Small intestine (tissue), 7 donors: ENCODE data around the gene NT5DC4. TPM values are rescaled to one million over a fixed set of nuclear protein-coding genes. Genes with fewer than 3 reads are reported as not detected.
A peak's percentile ranks its signal among the peaks of the same experiment; 100 is the strongest.

Experiments
- DNase-seq, 2 donors: peaks; one replicate each; pipeline versions ENCODE4 v3.0.0 to v3.0.0-alpha.2; 2013
- FAIRE-seq: peaks from 2 replicates; lab custom pipeline; 2012; peaks lifted over from hg19 to GRCh38; lab: Jason Lieb, UNC
- H3K27ac ChIP-seq, 3 donors: one replicate each; pipeline ENCODE4 v1.5.1; 2013; ENCODE audit warnings: low read length in 2 of 3, mild to moderate bottlenecking in 2 of 3, control low read depth in 1 of 3, inconsistent platforms in 1 of 3, low read depth in 1 of 3, moderate library complexity in 1 of 3
- H3K27me3 ChIP-seq, 3 donors: one replicate each; pipeline ENCODE4 v1.6.1; 2013; ENCODE audit warnings: low read length in 3 of 3, inconsistent platforms in 1 of 3; ENCODE audit not compliant: control insufficient read depth in 3 of 3, insufficient read depth in 3 of 3
- H3K36me3 ChIP-seq, 3 donors: one replicate each; pipeline ENCODE4 v1.6.1; 2013; ENCODE audit warnings: low read length in 3 of 3, inconsistent platforms in 1 of 3, low read depth in 1 of 3, mild to moderate bottlenecking in 1 of 3, moderate library complexity in 1 of 3; ENCODE audit not compliant: control insufficient read depth in 3 of 3, insufficient read depth in 2 of 3
- H3K4me1 ChIP-seq, 3 donors: one replicate each; pipeline ENCODE4 v1.6.1; 2013; ENCODE audit warnings: low read length in 2 of 3, inconsistent platforms in 1 of 3, low read depth in 1 of 3, mild to moderate bottlenecking in 1 of 3, moderate library complexity in 1 of 3; ENCODE audit not compliant: control insufficient read depth in 3 of 3, insufficient read depth in 2 of 3
- H3K4me3 ChIP-seq, 3 donors: one replicate each; pipeline ENCODE4 v1.5.1; 2013; ENCODE audit warnings: low read length in 3 of 3, control low read depth in 1 of 3, inconsistent platforms in 1 of 3, low read depth in 1 of 3, mild to moderate bottlenecking in 1 of 3, moderate library complexity in 1 of 3
- H3K9me3 ChIP-seq, 2 donors: one replicate each; pipeline ENCODE4 v1.6.1; 2013; ENCODE audit warnings: low read depth in 1 of 2, low read length in 1 of 2; ENCODE audit not compliant: control insufficient read depth in 2 of 2, insufficient read depth in 1 of 2
- WGBS, 3 donors: extraction: QIAGEN DNeasy Blood & Tissue Kit; methylation state at CpG; one replicate each; pipeline ENCODE4 v1.1.7; 2013; 5-methylcytosine and 5-hydroxymethylcytosine counted together
- polyA plus RNA-seq, 4 donors: library from polyadenylated mRNA; stranded (reverse) in 3 of 4; unstranded in 1 of 4; fragments of 200-250 nt in 3 of 4; fragments of 120-200 nt in 1 of 4; gene quantifications; one replicate each; pipeline versions ENCODE4 v1.2.1 to v1.2.3, GENCODE V29; 2013
- donor health status: healthy with polysubstance abuse.
- donor health status: control.
- donor health status: control.
- donor health status: Bipolar disorder and iron deficiency.
- donor health status: healthy.

The NT5DC4 gene
- polyA plus RNA-seq, 4 donors: 0.04 to 0.86 TPM; not detected in 2

DNA sequence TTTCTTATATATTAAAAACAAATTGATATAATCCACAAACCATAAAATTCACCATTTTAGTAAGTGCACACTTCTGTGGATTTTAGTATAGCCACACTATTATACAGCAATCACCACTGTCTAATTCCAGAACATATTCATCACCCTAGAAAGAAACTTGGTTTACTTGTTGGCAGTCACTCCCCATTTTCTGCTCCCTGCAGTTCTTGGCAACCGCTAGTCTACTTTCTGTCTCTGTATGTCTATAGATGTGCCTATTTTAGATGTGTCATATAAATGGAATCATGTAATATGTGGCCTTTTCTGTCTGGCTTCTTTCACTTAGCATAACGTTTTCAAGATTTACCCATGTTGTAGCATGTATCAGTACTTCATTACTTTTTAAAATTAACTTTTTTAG, 37.9 kb downstream of the NT5DC4 start:
- 76 to 92% (median 90%) methylated on average over 2 of the region's 2 CpGs for WGBS, 3 donors
- Histone ChIP-seq H3K27ac (no peak overlapping the region), H3K36me3 (no peaks in the 10 kb centered on the region), H3K9me3 (no peaks in the 10 kb centered on the region), H3K4me1 (peaks cover 0 to 26% (median 0%) of the 10 kb centered on the region in 3 donors), H3K4me3 (no peak overlapping the region), H3K27me3 (no peaks in the 10 kb centered on the region)
- DNase-seq: no peak
- no peak for FAIRE-seq

DNA sequence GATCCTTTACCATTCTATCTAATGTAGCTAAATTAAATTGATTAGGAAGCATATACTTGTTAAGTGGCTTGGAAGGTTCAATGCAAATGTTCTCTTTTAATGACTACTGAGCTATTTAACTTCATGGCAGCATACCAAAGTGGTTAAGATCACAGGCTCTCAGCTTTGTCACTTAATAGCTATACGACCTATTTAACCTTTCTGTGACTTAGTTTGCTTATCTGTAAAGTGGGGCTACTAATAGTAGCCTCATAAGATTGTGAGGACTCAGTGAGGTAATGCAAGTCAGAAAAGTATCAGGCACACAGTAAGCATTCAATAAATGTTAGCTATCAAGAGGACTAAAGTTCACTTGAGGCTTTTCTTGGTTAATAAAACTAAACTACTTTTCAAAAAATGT, 39.3 kb downstream of the NT5DC4 start:
- Histone ChIP-seq H3K4me1 (peaks cover 0 to 27% (median 1%) of the 10 kb centered on the region in 3 donors), H3K9me3 (no peaks in the 10 kb centered on the region), H3K36me3 (no peaks in the 10 kb centered on the region), H3K27ac (no peak overlapping the region), H3K4me3 (no peak overlapping the region), H3K27me3 (no peaks in the 10 kb centered on the region)
- 83 to 97% (median 89%) methylated on average over 1 of the region's 1 CpG for WGBS, 3 donors
- FAIRE-seq (no peak), DNase-seq (no peak)

DNA sequence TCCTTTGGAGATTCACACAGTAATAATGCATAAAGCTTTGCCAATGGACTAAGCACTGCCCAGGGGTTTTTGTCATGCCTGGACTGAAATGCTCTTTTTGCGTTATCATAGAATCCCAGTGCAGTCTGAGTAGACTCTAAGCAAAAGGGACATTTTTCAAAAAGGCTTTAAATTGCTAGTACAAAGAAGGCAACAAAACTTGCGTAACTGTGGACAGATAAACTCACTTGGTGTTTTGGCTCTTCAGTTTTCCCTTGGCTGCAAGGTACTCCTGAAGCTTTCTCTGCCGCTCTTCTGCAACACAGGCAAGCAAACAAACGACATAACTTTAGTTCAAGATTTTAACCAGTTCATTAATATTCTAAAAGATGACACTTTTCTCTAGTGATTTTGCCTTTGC, 41.5 kb downstream of the NT5DC4 start:
- H3K9me3 ChIP-seq: no peaks in the 10 kb centered on the region
- H3K27me3 ChIP-seq: no peaks in the 10 kb centered on the region
- H3K4me1 ChIP-seq: peaks cover 0 to 15% (median 1%) of the 10 kb centered on the region in 3 donors
- H3K36me3 ChIP-seq: no peaks in the 10 kb centered on the region
- H3K27ac ChIP-seq: no peak overlapping the region
- WGBS, 3 donors: 92 to 95% (median 92%) methylated on average over 4 of the region's 4 CpGs
- no peak for DNase-seq
- FAIRE-seq: no peak
- no peak overlapping the region for H3K4me3 ChIP-seq

DNA sequence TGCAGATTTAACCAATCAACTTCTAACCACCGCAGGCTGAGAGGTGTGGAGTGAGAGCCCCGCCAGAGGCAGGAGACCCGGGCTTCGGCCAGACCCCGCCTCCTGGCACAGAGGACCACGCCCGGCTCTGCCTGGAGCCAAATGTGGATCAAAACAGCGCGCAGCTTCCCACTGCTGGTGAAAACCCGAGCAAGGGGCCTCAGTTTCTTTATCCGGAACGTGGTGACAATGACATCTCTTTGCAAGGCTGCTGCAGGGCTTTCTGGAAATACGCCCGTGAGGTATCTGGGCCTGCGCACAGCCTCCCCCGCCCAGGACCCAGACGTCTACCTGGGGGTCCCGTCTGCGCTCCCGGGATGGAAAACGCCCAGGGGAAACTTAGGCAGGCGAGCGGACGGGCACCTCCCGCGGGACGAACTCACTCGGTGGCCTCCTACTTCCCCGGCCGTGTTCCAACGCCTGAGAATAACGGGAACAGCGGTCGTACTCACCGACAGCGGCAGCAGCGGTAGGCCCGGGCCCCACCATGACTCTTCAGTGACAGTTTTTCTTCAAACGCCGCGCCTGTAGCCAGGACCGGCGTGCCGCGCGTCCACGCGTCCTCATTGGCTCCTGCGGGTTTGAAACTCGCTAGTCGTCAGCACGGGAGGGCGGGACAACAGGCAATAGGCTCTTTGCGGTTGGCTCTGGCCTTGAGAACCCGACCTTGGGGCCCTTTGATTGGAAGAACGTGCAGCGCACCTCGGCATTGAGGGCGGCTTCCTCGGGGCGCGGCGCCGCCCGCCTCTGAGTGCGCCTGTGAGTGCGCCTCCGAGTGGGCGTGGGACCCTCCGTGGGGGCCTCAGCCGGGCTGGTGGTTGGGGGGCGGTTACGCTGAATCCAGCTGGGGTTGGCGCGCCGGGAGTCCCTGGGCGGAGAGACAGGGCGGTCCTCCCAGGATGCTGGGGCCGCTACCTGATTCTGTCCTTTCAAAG, 43.5 kb downstream of the NT5DC4 start, which contains the start of gene CKAP2L:
TSS of gene CKAP2L (minus strand) at position 539 of the 974 bp plus-strand sequence. CDS start at position 528, 11 bp downstream.
- DNase-seq (peak; percentile 98 to 99), FAIRE-seq (no peak)
- peaks cover 0 to 12% (median 1%) of the 10 kb centered on the region in 3 donors for H3K4me1 ChIP-seq
- no peaks in the 10 kb centered on the region for H3K36me3 ChIP-seq
- no peaks in the 10 kb centered on the region for H3K27me3 ChIP-seq
- peak within 1 kb of the TSS; percentile 25 to 57 (median 56) for H3K27ac ChIP-seq
- peaks cover 0 to 3% of the 10 kb centered on the region in 2 donors for H3K9me3 ChIP-seq
- H3K4me3 ChIP-seq: peak within 1 kb of the TSS; percentile 62 to 81 (median 69)
- 0 to 1% (median 0%) methylated on average over 79 of the region's 79 CpGs for WGBS, 3 donors

DNA sequence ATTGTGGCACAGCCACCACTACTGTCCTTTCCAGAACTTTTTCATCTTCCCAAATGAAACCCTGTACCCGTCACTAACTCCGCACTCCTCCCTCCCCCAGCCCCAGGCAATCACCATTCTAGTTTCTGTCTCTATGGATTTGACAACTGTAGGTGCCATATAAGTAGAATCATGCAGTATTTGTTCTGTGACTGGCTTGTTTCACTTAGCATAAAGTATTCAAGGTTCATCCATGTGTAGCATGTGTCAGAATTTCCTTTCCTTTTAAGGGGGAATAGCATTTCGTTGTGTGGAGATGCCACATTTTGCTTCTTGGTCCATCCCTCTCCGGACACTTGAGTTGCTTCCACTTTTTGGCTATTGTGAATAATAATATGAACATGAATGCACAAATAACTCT, 44.4 kb downstream of the NT5DC4 start:
- WGBS, 3 donors: 55 to 63% (median 57%) methylated on average over 4 of the region's 4 CpGs
- Histone ChIP-seq H3K36me3 (no peaks in the 10 kb centered on the region), H3K9me3 (peaks cover 0 to 3% of the 10 kb centered on the region in 2 donors), H3K27ac (no peak overlapping the region), H3K4me3 (peak overlapping the region in 2 of 3 donors; percentile 69 to 81), H3K4me1 (peaks cover 0 to 12% (median 1%) of the 10 kb centered on the region in 3 donors), H3K27me3 (no peaks in the 10 kb centered on the region)
- FAIRE-seq: no peak
- DNase-seq: peak in 1 of 2 donors; percentile 14

DNA sequence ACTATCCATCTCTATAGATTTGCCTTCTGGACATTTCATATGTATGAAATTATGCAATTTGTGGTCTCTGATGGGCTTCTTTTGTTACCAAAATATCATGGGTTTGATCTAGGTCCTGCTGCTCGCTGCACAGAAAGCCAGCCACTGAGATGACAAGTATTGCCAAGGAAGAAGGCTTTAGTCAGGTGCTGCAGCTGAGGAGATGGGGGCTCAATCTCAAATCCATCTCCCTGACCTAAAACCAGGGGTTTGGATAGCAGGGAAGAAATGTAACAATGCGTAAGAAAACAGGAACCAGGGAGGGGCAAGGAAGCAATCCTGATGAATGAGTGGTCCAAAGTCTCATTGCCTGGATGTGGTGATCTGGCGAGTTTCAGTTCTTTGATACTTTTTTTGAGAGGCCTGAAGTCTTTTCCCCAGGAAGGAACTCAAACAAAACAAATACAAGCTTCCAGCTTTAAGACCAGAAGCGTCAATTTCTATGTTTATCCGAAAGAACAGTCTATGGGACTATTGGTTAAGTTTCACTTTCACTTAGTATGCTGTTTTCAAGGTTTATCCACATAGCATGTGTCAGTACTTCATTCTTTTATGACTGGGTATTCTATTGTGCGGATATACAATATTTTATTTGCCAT, 47.0 kb downstream of the NT5DC4 start:
- Histone ChIP-seq H3K9me3 (peaks cover 0 to 3% of the 10 kb centered on the region in 2 donors), H3K27ac (peak overlapping the region in 2 of 3 donors; percentile 43 to 81), H3K4me3 (peak overlapping the region in 1 of 3 donors; percentile 18), H3K36me3 (no peaks in the 10 kb centered on the region), H3K4me1 (peaks cover 0 to 12% (median 1%) of the 10 kb centered on the region in 3 donors), H3K27me3 (no peaks in the 10 kb centered on the region)
- FAIRE-seq (no peak), DNase-seq (peak; percentile 26 to 63)
- WGBS, 3 donors: 30 to 47% (median 40%) methylated on average over 6 of the region's 6 CpGs

DNA sequence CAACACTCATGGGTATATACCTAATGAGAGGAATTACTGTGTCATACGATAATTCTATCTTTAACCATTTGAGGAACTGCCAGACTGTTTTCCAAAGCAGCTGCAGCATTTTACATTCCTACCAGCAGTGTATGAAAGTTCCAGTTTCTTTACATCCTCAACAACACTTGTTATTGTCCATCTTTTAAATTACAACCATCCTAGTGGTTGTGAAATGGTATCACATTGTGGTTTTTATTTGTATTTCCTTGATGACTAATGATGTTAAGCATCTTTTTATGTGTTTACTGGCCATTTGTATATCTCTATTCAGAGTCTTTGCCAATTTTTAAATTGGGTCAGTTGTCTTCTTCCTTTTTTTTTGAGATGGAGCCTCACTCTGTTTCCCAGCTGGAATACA, 47.6 kb downstream of the NT5DC4 start:
- 24 to 47% (median 27%) methylated on average over 1 of the region's 1 CpG for WGBS, 3 donors
- FAIRE-seq (no peak), DNase-seq (peak in 1 of 2 donors; percentile 11)
- no peaks in the 10 kb centered on the region for H3K36me3 ChIP-seq
- H3K9me3 ChIP-seq: peaks cover 0 to 3% of the 10 kb centered on the region in 2 donors
- H3K4me3 ChIP-seq: no peak overlapping the region
- H3K4me1 ChIP-seq: peaks cover 0 to 11% (median 1%) of the 10 kb centered on the region in 3 donors
- H3K27me3 ChIP-seq: no peaks in the 10 kb centered on the region
- no peak overlapping the region for H3K27ac ChIP-seq

DNA sequence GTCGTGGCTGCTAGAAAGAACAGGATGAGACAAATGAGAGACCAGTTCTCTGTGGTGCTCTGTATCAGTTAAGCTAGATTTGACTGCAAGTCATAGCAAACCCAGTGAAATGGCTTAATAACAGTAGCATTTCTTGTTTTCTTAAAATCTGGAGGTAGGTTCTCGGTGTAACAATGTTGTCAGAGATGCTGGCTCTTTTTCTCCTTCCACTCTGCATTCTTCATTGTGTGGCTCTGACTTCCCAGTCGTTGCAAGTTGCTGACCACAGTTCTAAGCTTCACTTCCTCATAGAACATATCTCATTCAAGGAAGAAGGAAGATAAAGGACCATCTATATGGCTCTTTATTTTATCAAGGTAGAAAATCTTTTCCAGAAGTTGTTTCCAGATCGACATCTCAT, 51.5 kb downstream of the NT5DC4 start:
- FAIRE-seq: no peak

More for the DNA sequence above, 51.5 kb downstream of the NT5DC4 start:
- no peaks in the 10 kb centered on the region for H3K27me3 ChIP-seq
- no peak overlapping the region for H3K27ac ChIP-seq
- H3K36me3 ChIP-seq: no peaks in the 10 kb centered on the region
- no peaks in the 10 kb centered on the region for H3K4me1 ChIP-seq
- H3K4me3 ChIP-seq: no peak overlapping the region
- WGBS, 3 donors: 65 to 70% (median 69%) methylated on average over 4 of the region's 4 CpGs
- DNase-seq: no peak
- peaks cover 0 to 3% of the 10 kb centered on the region in 2 donors for H3K9me3 ChIP-seq
